HS-27A (cell line): Measurements from ENCODE around the gene C6orf132.
"Not testable (repeated sequence)": the region's sequence is repeated elsewhere in the genome, so short reads cannot be mapped to it uniquely, and the experiment has no call there.

ENCODE experiments used
- DNase-seq: peaks from one replicate; pipeline ENCODE4 v3.0.0-alpha.2; 2012; ENCODE audit warnings: low read depth, missing footprints

The C6orf132 gene

DNA sequence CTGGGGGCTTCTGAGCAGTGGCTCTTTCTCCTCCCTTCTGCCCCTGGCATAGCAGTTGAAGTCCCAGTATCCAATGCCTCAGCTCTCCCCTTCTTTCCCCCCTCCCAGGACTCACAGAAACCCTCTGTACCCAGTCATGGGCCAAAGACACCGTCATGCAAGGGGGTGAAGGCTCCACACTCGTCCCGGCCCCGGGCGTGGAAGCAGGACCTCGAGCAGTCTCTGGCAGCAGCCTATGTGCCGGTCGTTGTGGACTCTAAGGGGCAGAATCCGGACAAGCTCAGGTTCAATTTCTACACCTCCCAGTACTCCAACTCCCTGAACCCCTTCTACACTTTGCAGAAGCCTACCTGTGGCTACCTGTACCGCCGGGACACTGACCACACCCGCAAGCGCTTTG, 20.4 kb upstream of the C6orf132 start:
- no peak for DNase-seq

- DNase-seq, result no peak
Measured at GRCh38 chr6:42162384-42162783, 20.0 kb upstream of the C6orf132 start.

GRCh38 chr6:42159431-42160024, 17.1 kb upstream of the C6orf132 start:
- no peak for DNase-seq

GRCh38 chr6:42158631-42159030, 16.2 kb upstream of the C6orf132 start:
- DNase-seq, result no peak

GRCh38 chr6:42158011-42158410, 15.6 kb upstream of the C6orf132 start:
- DNase-seq, result no peak

DNA sequence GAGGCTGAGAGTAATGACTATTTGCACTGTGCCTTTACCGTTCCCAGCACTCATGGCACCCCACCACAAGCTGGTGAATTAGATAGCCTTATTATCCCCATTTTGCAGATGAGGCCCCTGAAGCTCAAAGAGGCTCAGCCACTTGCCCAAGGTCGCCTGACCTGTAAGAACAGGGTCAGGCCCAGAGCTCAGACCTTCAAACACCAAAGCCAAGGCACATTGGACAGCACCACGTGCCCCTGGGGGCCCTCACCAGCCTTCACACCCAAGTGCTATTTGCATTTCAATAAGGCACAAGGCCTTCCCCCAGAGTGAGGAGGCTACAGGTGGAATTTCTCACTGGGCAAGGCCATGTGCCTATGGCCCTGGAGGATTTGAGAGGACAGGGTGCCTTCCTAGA, 14.2 kb upstream of the C6orf132 start:
- DNase-seq, result no peak

- DNase-seq, result no peak
Measured at GRCh38 chr6:42155293-42155692, 12.9 kb upstream of the C6orf132 start.

GRCh38 chr6:42154461-42155209, 12.2 kb upstream of the C6orf132 start:
- no peak for DNase-seq

DNA sequence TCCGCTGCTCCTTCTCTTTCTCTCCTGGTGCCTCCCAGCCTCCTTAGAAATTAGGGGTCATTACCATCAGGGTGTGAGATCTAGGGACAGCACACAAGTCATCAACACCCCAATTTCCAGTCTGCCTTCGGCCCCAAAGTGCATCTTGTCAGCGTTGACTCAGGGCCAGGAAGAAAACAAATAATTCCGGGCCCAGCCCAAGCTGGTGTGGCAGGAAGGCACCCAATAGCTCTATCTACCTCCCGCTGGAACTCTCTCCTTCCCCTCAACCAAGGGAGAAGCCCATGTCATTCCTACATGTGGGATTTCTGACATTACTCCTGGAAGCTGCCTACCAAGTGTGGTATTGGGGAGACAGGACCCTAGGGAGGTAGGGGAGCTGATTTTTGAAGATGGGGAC, 11.5 kb upstream of the C6orf132 start:
- DNase-seq, result no peak

GRCh38 chr6:42152528-42153213, 10.3 kb upstream of the C6orf132 start:
- DNase-seq, result not testable (repeated sequence)

GRCh38 chr6:42152024-42152423, 9.6 kb upstream of the C6orf132 start:
- DNase-seq, result no peak

GRCh38 chr6:42150254-42150653, 7.8 kb upstream of the C6orf132 start:
- DNase-seq, result no peak

GRCh38 chr6:42148058-42148457, 5.6 kb upstream of the C6orf132 start:
- DNase-seq, result no peak

- no peak for DNase-seq
Measured at GRCh38 chr6:42147138-42147562, 4.7 kb upstream of the C6orf132 start.

DNA sequence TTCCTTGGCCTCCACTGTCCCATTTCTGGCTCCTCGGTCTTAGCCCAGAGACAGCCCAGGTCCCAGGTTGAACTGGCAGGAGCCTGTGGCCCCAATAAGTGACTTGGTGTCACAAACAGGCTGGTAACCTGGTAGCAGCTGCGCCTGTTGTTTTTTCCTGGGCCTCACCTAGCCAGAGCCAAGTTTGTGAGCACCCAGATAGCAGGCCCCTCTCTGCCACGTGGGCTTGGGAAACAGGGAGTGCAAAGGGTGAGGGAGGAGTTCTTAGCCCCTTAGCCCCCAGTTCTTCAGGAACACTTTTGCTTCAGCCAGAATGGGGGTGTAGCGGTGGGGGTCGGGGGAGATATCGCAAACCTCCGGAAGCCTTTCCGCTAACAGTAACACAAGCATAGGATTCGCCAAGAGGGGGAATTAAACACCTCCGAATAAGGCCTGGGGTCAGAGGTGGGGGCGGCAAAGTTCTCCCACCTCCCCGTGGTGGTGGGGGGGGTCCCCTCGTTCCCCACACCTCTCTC, 760 bp downstream of the C6orf132 start:
- no peak for DNase-seq

DNA sequence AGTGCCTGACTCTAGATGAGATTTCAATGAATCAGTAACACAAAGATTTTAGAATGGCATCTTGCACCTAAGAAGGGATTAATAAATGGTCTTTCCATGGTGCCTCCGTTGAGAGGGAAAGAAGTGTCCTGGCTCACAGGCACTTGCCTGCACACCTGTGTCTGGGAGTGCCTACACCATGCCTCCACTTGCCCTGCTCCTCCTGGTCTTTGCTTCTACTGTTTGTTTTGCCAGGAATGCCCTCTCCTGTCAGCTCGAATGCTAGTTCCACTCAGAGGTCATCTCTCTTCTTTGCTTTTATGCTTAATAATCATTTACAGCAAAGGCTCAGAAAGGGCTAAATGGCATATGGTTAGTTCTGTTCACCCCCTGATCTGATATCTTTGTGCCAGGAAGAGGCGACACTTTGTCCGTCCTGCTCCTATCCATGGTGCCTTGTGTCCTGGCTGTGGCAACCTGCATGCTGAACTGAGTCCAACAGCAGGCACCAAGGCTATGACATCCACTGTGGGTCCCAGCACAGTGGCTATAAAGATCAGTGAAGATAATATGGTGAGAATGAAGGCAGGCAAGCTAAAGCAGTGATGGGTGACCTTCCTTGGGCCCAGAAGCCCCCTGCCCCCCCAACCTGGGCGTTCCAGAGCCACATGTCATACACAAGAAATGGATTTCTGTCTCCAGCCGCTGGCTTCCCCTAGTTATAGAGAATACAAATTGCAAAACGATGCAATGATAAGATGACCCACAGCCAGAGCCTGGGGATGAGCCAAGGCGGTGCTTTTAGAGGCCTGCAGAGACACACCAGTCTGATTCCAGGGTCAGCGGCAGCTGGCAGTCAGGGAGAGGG, 1.4 kb downstream of the C6orf132 start:
- no peak for DNase-seq

DNA sequence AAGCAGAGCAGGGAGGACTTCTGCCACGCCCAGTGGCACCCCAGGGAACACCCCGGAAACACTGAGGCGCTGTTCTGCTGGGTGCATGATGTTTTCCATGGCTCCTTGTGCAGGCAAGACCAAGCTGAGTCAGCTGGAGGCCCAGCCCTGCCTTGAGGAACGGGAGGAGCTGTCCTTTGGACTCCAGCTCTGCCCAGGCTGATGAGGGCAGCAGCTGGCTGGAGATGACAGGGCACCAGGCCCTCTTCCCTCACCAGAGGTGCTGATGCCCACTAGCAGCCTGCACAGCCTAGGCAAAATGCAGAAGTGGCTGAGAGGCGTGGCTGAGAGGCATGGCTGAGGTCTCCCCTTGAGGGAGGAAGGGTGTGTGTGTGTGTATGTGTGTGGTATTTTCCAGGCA, 2.4 kb downstream of the C6orf132 start:
- DNase-seq, result peak; percentile 36

DNA sequence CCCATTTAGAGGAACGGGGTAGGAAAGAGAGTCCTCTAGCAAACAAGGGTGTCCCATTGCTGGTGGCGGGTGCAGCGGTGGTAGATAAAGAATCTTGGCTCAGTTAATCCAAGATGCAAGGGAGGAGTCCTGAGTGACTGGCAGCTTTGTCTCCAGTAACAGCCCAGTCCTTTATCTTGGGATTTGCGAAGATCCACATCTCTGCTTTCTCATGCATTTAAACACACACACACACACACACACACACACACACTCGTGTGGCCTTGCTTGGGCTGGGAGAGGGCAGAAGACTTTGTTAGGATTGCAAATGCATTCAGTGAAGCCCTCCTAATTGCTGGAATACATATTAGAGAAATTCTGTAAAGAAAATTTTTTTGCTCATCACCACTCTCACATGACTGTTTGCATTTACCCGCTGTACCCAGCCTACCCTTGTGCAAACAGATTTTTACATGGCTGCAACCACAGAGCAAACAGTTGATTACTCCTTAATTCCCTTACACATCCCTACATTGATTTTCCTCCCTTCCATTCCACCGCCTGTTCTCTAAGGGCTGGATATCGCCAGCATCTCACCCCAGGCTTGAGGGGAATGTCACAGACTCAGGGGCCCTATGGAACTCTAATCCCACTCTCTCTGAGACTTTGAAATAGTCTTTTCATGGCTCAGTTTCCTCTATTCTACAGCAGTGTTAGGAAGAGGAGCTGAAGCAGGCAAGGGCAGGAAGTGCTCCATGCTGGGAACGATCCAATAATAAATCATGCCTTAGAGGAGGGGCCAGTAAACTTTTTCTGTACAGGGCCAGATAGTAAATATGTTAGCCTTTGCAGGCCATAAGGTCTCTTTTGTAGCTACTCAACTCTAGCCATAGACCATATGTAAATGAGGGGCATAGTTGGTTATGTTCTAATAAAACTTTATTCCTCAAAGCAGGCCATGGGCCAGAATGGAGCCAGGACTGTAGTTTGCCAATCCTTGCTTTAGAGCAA, 3.5 kb downstream of the C6orf132 start:
- DNase-seq, result no peak

GRCh38 chr6:42138190-42138589, 4.2 kb downstream of the C6orf132 start:
- DNase-seq, result no peak

GRCh38 chr6:42137194-42137753, 5.1 kb downstream of the C6orf132 start:
- DNase-seq, result no peak
